H1 (cell line): ENCODE measurements around the gene PRTG. TPM values are rescaled to one million over a fixed set of nuclear protein-coding genes. Genes with fewer than 3 reads are reported as not detected.

Experiments used
- CBX8 ChIP-seq: fragments of 300-800, 300-1000 bp; sonication (generic); IDR thresholded peaks from 2 replicates; pipeline ENCODE4 v1.7.1; 2016; ENCODE audit warnings: low read depth, low read length, borderline replicate concordance
- EZH2 ChIP-seq: fragments of 200-600 bp; sonication (generic); IDR thresholded peaks from 2 replicates; pipeline ENCODE4 v1.7.1; 2012; ENCODE audit warnings: low read depth, mild to moderate bottlenecking, moderate library complexity, low read length, inconsistent platforms; ENCODE audit not compliant: severe bottlenecking
- GABPA ChIP-seq: IDR thresholded peaks from 2 replicates; pipeline ENCODE4 v1.6.1; 2011; ENCODE audit warnings: mild to moderate bottlenecking, low read length, moderate library complexity, borderline replicate concordance; ENCODE audit not compliant: insufficient read depth
- NANOG ChIP-seq: IDR thresholded peaks from 2 replicates; pipeline ENCODE4 v1.6.1; 2011; ENCODE audit warnings: low read length, low read depth, mild to moderate bottlenecking, inconsistent platforms; ENCODE audit not compliant: insufficient read depth, poor library complexity, severe bottlenecking
- RBBP5 ChIP-seq: IDR thresholded peaks from 2 replicates; pipeline ENCODE4 v1.7.1; 2012; ENCODE audit warnings: low read depth, mild to moderate bottlenecking, inconsistent platforms, low read length, moderate library complexity, borderline replicate concordance
- TCF12 ChIP-seq: IDR thresholded peaks from 2 replicates; pipeline ENCODE4 v1.6.1; 2011; ENCODE audit warnings: low read depth, mild to moderate bottlenecking, low read length
- polyA plus RNA-seq, 7 experiments: library from polyadenylated mRNA; depleted of rRNA in 3 of 7; stranded (reverse) in 5 of 7; unstranded in 2 of 7; fragments of >200 nt in 5 of 7; fragments of 200-250 nt in 2 of 7; gene quantifications; 1 replicate in 5 of 7; 2 replicates in 1 of 7; 4 replicates in 1 of 7; pipeline versions ENCODE4 v1.2.1 to v1.2.3, GENCODE V29; 2011 to 2013; ENCODE audit warnings: missing spikeins in 2 of 7, mixed read lengths in 2 of 7
- total RNA-seq: library from RNA; stranded (reverse); fragmentation: NEBNext Ultra II Directional; extraction: Animal tissue kit (Norgen Biotek cat#: 25700); gene quantifications from 2 replicates; pipeline ENCODE4 v1.2.1, GENCODE V29; 2021

Gene PRTG
- total and polyA plus RNA-seq, 2 of the 8 experiments (the other 6 are each of a cell fraction or from before 2014, with no cell fraction given) = 3.1 to 3.2 TPM

DNA sequence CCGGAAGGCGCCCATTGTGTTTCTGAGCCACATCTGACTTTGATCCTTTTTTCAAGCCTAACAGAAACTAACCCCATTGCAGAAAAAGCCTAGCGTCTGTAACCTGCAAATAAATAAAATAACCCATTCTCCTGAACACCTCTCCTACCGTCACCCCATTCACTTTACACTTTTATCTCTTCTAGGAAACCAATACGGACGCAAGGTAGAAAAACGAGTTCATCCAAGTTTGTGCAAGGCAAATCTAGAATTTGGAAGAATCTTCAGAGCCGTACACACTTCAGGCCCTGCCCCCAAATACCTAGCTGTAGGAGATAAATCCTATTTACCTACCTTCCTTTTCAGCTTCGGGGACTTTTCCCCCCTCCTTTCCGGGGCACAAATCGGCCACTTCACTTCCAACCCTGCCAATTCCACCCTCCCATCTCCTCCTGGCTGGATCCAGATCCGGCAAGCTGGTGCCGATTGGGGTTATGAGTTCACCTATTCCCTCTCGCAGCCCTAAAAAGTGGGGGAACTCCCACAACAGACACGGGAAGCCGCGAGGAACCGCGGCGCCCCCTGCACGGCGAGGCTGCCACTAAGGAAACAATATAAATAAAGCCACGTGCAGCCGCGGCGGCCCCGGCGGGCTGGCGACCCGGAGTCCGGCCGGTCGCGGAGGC is 987 bp downstream of the PRTG start (continued):
- peak; percentile 89 for TF ChIP-seq EZH2
- TF ChIP-seq TCF12 = no peak
- TF ChIP-seq CBX8 = 0 out of 2 replicates have a peak, but pooled peaks have one; percentile 34
- TF ChIP-seq RBBP5 = 0 out of 2 replicates have a peak, but pooled peaks have one; percentile 43
- TF ChIP-seq NANOG = no peak
- no peak for TF ChIP-seq GABPA
